Stimulated activated naive CD8-positive, alpha-beta T cell treated with anti-CD3 and anti-CD28 coated beads, Interleukin-15, amount 100 ng/mL, for 72 hours (primary cell): Measurements from ENCODE around the gene MMAB.

ENCODE experiments used
- ATAC-seq: fragments of 150-1000 bp; cut with Tn5 transposase; 2 replicates; pipeline ENCODE4 v1.10.0; 2021; ENCODE audit warnings: mild to moderate bottlenecking, moderate library complexity
- DNase-seq, 2 donors: peaks; one replicate each; pipeline ENCODE4 v3.0.0; 2021 to 2022
- H3K27ac Mint-ChIP-seq, 2 donors: one replicate each; pipeline ENCODE4 v1.8.0; 2022; ENCODE audit warnings: mild to moderate bottlenecking in 2 of 2, mixed read lengths in 2 of 2, moderate library complexity in 2 of 2
- H3K27me3 Mint-ChIP-seq: one replicate; pipeline ENCODE4 v1.8.0; 2022; ENCODE audit warnings: mixed read lengths
- H3K4me1 Mint-ChIP-seq: one replicate; pipeline ENCODE4 v1.8.0; 2022; ENCODE audit warnings: mild to moderate bottlenecking, mixed read lengths
- H3K4me3 Mint-ChIP-seq, 2 donors: one replicate each; pipeline ENCODE4 v1.8.0; 2022; ENCODE audit warnings: mild to moderate bottlenecking in 2 of 2, mixed read lengths in 2 of 2, moderate library complexity in 1 of 2
- H3K9me3 Mint-ChIP-seq, 2 donors: one replicate each; pipeline ENCODE4 v1.8.0; 2022; ENCODE audit warnings: mixed read lengths in 2 of 2

The MMAB gene

DNA sequence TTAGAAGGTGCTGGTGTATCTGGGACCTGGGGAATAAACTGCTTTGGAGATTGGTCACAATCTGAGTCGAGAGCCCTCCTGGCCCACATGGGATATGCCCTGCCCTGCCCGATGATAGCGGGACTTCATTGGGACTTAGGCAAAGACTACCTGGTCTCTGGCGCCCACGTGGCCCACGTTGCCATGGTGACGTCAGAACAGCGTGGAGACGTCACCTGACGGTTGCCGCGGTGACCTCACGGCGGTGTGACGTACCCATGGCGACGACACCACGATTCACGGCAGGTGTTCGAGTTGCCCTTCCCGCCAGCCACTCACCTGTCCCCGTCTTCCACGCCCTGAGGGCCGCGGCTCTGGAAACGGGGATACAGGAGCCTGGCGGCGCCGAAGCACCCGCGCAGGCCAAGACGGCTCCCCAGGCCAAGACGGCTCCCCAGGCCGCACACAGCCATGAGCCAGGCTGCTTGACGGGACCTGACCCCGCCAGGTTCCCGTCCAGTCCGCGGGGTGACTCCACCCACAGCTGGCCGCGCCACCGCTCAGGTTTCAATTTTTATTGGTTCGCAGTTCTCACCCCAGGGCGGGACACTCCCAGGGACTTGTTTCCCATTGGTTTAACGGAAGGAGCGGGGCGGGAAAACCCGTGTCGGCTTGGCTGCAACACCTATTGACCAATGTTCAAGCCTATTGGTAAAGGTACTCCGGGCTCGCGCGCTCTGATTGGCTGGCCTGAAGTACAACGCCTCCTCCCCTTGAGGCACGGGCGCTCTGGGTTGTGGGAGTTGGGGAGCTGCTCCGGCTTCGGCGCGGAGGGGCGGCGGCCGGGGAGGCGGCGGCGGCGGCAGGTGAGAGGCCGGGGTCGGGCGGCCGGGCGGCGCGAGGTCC is at the start of gene MMAB, which contains the start of gene MVK:
TSS of gene MMAB (minus strand) at position 476 of the 885 bp plus-strand sequence. CDS start at position 452, 24 bp downstream.
TSS of gene MVK (plus strand) at position 766 of the 885 bp plus-strand sequence. CDS start 1,029 bp downstream, outside the sequence.
- H3K4me3 Mint-ChIP-seq, result peak within 1 kb of the TSS; percentile 89 to 91
- DNase-seq, result peak; percentile 97 to 100

DNA sequence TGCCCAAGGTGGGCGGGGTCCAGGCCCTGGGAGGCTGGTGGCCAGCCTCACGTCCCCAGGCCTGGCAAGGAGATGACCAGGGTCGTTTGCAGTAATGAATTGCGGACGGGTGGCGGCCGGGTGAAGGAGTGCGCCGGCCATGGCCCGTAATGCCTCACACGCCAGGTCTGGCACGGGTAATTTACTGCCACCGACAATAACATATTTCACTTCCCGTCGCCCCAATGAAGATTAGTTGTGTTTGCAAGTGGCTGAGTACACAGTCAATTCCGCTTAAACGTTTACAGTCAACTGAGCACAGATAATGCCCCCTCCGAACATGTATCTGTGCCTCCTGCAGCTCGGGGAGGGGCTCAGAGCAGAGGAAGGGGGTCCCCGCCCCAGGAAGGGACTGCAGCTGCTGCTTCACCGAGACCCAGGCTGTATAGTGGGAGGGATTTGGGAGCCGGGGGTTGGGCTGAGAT is 48.6 kb upstream of the MMAB start:
- Mint-ChIP-seq H3K27ac (no peak overlapping the region), H3K4me3 (no peak overlapping the region), H3K4me1 (peaks cover 10% of the 10 kb centered on the region), H3K27me3 (peaks cover 43% of the 10 kb centered on the region), H3K9me3 (no peaks in the 10 kb centered on the region)
- DNase-seq, result no peak
- ATAC-seq, result no peak

More for the DNA sequence above, at the start of gene MMAB, which contains the start of gene MVK:
- no peaks in the 10 kb centered on the region for H3K9me3 Mint-ChIP-seq
- no peaks in the 10 kb centered on the region for H3K27me3 Mint-ChIP-seq
- H3K4me1 Mint-ChIP-seq, result peaks cover 34% of the 10 kb centered on the region
- ATAC-seq, result peak; percentile 96
- peak within 1 kb of the TSS; percentile 95 to 98 for H3K27ac Mint-ChIP-seq

DNA sequence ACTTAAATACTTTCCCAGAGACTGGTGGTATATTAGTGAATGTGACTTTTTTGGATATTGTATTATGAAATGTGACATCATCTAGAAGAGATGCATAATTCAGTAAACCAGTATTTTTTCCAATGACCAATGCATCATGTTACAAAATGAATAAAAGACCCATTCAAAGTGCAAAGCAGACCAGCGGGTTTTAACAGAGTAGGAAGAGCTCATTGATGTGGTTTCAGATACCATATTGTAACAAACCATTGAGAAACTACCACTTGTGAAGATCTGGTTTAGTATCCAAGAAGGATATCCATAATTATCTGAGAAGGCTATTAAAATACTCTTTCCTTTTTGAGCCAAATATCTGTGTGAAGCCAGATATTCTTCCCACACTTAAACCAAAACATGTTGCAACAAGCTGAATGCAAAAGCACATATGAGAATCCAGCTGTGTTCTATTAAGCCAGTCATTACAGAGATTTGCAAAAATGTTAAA is 47.9 kb upstream of the MMAB start:
- Mint-ChIP-seq H3K4me1 (peaks cover 10% of the 10 kb centered on the region), H3K4me3 (no peak overlapping the region), H3K27me3 (peaks cover 49% of the 10 kb centered on the region), H3K27ac (no peak overlapping the region), H3K9me3 (no peaks in the 10 kb centered on the region)
- ATAC-seq (no peak), DNase-seq (no peak)

DNA sequence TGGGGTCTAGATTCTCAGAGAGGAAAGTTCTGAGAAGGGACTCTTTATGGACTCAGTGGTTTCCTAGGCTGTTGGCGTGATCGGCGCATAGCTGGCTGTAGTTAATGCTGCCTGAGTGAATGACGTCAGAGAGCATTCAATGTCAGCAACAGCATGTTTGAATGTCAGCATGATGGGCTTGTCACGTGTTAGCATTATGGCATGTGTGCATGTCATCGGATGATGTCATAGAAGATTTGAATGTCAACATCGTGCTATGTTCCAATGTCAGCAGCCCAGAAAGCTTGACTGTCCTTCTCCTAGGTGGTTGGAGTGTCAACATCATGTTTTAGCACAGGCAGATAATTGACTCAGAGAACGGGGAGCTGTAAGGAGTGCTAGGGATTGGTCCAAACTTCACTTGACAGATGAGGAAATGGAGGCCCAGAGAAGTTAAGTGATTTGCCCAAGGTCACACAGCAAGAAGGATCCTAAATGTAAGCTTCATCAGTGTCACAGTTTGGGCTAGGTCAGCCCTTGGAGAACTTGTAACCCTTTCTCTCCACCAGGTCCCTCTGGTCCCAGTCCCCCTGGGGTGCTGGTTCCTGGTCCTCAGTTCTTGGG is 45.8 kb upstream of the MMAB start:
- Mint-ChIP-seq H3K4me1 (peaks cover 10% of the 10 kb centered on the region), H3K27me3 (peaks cover 62% of the 10 kb centered on the region), H3K9me3 (no peaks in the 10 kb centered on the region), H3K27ac (no peak overlapping the region), H3K4me3 (no peak overlapping the region)
- DNase-seq (no peak), ATAC-seq (no peak)

DNA sequence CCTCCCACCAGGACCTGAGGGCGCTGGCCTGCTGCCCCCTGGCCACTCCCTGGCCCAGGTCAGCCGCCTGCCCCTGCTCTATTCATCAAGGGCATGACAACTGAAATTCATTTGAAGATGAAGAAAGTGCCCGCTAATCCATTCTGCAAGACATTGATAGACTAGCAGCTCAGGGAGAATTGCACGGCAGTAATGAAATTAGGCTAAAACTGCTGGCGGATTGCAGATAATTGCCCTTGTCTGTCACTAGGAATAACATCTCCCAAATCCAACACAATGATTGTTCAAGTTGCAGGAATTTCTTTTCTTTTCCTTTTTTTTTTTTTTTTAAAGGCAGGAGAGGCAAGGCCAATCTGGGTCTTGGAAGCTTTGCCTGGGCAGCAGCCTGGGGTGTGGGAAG is 44.8 kb upstream of the MMAB start:
- Mint-ChIP-seq H3K27ac (peak overlapping the region in 1 of 2 donors; percentile 19), H3K4me1 (peaks cover 10% of the 10 kb centered on the region), H3K4me3 (no peak overlapping the region), H3K27me3 (peaks cover 67% of the 10 kb centered on the region), H3K9me3 (no peaks in the 10 kb centered on the region)
- DNase-seq, result no peak
- ATAC-seq, result no peak

DNA sequence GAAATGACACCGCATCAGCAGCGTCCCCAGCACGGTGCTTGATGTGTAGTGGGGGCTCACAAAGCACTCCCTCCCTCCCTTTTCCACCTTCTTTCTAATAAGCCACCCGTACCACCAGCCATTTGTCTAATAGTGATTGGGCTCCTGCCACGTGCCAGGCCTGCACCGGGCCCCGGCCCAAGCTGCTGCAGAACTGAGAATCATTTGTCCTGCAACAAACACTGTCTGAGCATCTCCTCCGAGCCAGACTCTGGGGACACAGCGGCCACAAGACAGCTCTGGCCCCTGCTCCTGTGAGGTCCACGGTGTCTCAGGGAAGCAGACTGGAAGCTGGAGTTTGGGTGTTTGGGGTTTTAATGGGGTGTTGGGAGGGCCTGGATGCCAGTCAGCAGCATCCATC is 44.2 kb upstream of the MMAB start:
- Mint-ChIP-seq H3K4me1 (peaks cover 10% of the 10 kb centered on the region), H3K9me3 (no peaks in the 10 kb centered on the region), H3K27ac (no peak overlapping the region), H3K4me3 (no peak overlapping the region), H3K27me3 (peaks cover 67% of the 10 kb centered on the region)
- ATAC-seq (no peak), DNase-seq (no peak)

DNA sequence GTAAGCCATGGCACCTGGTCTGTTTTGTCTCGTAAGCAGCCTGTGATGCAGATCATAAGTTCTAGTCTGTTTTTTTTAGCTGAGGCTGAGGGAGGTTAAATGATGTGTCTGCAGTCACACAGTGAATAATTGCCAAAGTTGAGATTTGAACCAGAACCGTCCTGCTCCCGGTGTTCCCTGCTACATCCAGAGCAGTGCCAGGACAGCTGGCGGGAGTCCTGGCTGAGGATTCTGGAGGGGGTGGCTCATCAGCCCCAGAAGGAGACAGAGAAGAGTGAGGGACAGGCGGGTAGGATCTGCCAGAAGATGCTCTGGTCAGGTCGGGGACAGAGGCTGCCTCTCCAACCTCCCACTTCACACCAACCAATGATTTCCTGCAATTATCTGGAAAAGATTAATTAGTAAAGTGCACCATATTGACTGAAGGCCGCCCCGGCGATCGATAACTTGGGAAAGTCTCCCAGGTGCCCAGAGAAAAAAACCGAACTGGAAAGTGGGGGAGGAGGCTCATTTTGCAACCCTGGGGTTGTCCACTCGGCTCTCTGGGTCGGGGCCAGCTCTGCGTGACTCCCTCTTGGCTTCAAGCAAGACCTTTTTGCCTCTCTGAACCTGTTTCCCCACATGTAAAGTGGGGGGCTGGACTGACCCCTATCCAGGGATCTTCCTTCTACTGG is 42.4 kb upstream of the MMAB start:
- no peak for DNase-seq
- no peak overlapping the region for H3K4me3 Mint-ChIP-seq
- peak overlapping the region in 1 of 2 donors; percentile 34 for H3K27ac Mint-ChIP-seq
- H3K27me3 Mint-ChIP-seq, result peaks cover 65% of the 10 kb centered on the region
- H3K9me3 Mint-ChIP-seq, result no peaks in the 10 kb centered on the region
- no peak for ATAC-seq
- H3K4me1 Mint-ChIP-seq, result no peaks in the 10 kb centered on the region

DNA sequence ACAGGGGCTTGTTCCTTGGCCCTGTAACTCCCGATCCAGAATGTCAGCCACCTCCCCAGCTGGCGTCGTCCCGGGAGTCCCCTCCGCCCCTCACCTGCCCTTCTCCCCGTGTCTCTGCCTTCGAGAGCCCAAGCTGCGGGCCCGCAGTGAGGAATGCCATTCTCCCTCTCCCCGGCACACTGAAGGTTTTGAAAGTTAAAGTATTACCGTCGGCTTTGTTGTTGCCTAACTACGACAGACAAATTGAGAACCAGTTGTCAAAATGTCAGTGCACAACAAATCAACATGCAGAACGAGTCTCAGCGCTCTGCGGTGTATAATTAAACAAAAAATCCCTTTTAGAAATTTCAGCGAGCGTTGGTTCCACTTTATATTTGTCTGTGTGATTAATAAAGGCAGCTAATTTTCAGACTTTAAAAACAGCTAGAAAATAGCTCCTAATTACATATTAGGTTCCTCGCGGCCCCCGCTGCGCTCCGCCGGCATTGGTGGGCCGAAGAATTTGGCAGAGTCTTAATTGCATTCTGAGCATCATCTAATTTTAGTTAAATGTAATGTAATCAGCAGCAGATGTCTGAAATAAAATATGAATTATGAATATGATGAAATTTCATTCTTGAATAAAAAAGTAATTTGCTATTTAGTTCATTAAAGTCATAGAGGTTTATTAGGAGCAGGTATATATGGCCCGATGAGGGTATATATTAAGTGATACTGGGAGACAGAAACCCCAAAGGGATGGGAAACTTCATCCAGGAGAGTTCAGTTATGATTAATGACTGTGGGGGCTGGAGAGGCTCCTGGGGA is 40.5 kb upstream of the MMAB start:
- no peaks in the 10 kb centered on the region for H3K9me3 Mint-ChIP-seq
- no peaks in the 10 kb centered on the region for H3K4me1 Mint-ChIP-seq
- no peak overlapping the region for H3K27ac Mint-ChIP-seq
- ATAC-seq (no peak), DNase-seq (no peak)
- peaks cover 61% of the 10 kb centered on the region for H3K27me3 Mint-ChIP-seq
- H3K4me3 Mint-ChIP-seq, result no peak overlapping the region

DNA sequence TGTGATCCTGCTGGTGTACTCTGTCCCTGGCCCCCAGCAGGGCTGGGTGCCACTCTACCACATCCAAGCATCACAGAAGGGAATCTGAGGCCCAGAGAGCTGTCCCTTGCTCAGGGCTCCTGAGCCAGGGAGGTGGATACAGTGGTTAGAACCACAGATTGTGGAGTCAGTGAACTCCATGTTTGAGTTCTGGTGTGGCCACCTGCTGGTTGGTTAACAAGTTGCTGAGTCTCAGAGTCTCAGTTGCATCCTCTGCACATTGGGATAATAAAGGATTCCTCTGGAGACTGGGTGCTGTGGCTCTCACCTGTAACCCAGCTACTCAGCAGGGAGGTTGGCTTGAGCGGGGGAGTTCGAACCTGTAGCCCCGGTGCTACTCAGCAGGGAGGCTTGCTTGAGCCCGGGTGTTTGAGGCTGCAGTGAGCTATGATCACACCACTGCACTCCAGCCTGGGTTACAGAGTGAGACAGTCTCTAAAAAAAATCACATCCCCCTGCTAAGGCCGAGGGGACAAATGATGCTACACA is 39.7 kb upstream of the MMAB start:
- DNase-seq, result no peak
- no peak overlapping the region for H3K27ac Mint-ChIP-seq
- peaks cover 68% of the 10 kb centered on the region for H3K27me3 Mint-ChIP-seq
- H3K4me3 Mint-ChIP-seq, result no peak overlapping the region
- no peaks in the 10 kb centered on the region for H3K9me3 Mint-ChIP-seq
- no peak for ATAC-seq
- H3K4me1 Mint-ChIP-seq, result no peaks in the 10 kb centered on the region

DNA sequence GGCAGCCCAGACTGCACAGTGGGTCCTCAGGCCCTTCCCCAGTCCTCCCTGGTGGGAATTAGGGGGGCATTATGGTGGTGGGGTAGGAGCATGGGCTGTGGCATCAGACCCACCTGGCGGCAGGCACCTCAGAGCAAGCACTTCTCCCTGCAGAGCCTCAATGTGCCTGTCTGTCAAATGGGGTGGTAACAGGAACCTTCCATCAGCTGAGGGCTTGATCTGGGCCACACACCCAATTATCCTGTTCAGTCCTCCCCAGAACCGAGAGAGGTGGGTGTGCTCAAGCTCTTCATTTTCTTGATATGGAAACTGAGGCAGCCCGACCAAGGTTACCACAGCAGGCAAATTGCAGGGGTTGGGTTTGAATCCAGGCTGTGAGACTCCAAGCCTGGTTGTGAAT is 38.7 kb upstream of the MMAB start:
- ATAC-seq (no peak), DNase-seq (no peak)
- H3K27me3 Mint-ChIP-seq, result peaks cover 78% of the 10 kb centered on the region
- no peaks in the 10 kb centered on the region for H3K9me3 Mint-ChIP-seq
- H3K4me1 Mint-ChIP-seq, result no peaks in the 10 kb centered on the region
- no peak overlapping the region for H3K27ac Mint-ChIP-seq
- no peak overlapping the region for H3K4me3 Mint-ChIP-seq

DNA sequence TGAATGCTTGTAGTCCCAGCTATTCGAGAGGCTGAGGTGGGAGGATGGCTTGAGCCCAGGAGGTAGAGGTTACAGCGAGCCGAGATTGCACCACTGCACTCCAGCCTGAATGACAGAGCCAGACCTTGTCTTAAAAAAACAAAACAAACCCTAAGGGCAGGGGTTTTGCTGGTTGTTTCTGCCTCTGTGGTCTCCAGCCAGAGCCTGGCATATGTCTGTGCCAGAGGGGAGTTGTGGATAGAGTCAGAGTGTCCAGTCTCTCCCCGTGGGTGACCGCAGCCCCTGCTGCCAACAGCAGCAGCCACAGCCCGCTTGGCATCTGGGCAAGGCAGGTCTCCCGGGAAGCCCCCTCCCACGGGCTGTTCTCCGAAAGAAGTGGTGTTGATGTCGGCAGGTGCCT is 37.9 kb upstream of the MMAB start:
- H3K27ac Mint-ChIP-seq, result peak overlapping the region; percentile 34 to 64
- no peaks in the 10 kb centered on the region for H3K9me3 Mint-ChIP-seq
- H3K4me3 Mint-ChIP-seq, result no peak overlapping the region
- H3K4me1 Mint-ChIP-seq, result no peaks in the 10 kb centered on the region
- ATAC-seq (no peak), DNase-seq (no peak)
- peaks cover 79% of the 10 kb centered on the region for H3K27me3 Mint-ChIP-seq

DNA sequence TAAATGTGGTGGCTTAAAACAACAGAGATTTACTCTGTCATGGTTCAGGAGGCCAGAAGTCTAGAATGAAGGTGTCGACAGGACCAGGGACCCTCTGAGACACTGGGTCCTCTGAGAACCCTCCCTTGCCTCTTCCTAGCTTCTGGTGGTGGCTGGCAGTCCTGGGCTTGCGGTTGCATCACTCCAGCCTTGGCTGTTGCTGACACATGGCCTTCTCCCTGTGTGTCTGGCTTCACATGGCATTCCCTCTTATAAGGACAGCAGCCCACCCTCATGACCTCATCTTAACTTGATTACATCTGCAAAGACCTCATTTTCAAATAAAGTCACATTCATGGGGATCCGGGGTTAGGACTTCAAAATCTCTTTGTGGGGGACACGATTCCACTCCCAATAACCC is 37.2 kb upstream of the MMAB start:
- Mint-ChIP-seq H3K27ac (no peak overlapping the region), H3K4me3 (no peak overlapping the region), H3K9me3 (no peaks in the 10 kb centered on the region), H3K4me1 (no peaks in the 10 kb centered on the region), H3K27me3 (peaks cover 81% of the 10 kb centered on the region)
- DNase-seq (no peak), ATAC-seq (no peak)

DNA sequence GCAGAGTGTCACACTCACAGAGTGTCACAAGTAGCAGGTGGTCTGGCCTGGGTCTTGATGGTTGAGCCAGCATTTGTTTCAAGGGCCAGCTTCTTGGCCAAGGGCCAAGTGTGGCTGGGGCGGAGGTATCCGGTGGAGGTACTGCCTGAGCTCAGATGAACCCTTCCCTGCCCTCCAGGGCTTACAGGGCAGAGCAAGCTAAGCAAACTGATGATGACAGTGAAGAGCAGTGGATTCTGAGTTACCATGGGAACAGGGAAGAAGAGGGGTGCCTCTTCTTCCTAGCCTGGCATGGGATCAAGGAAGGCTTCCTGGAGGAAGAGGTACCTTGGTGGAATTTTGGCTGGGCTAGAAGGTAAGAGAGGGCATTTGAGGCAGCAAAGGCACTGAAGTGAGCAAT is 36.0 kb upstream of the MMAB start:
- no peak overlapping the region for H3K27ac Mint-ChIP-seq
- no peak overlapping the region for H3K4me3 Mint-ChIP-seq
- no peaks in the 10 kb centered on the region for H3K9me3 Mint-ChIP-seq
- H3K27me3 Mint-ChIP-seq, result peaks cover 79% of the 10 kb centered on the region
- DNase-seq (no peak), ATAC-seq (no peak)
- H3K4me1 Mint-ChIP-seq, result no peaks in the 10 kb centered on the region

DNA sequence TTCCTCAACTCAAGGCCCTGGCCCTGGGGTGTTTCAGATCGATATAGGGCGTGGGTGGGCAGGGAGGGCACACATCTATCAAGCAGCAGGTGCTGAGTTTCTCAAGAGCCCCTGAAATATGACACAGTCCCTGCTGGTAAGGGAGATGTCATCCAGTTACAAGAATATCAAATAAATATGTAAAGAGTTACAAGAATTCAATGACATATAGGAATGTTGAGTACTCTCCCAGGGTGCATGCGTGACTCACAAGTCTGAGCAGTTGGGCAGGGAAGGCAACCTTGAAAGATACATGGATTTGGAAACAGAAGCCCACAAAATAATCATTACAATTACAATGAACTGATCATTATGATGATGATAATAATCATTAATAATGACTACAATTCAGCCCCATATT is 35.5 kb upstream of the MMAB start:
- no peak overlapping the region for H3K27ac Mint-ChIP-seq
- no peaks in the 10 kb centered on the region for H3K9me3 Mint-ChIP-seq
- DNase-seq (no peak), ATAC-seq (no peak)
- peaks cover 82% of the 10 kb centered on the region for H3K27me3 Mint-ChIP-seq
- no peak overlapping the region for H3K4me3 Mint-ChIP-seq
- no peaks in the 10 kb centered on the region for H3K4me1 Mint-ChIP-seq

DNA sequence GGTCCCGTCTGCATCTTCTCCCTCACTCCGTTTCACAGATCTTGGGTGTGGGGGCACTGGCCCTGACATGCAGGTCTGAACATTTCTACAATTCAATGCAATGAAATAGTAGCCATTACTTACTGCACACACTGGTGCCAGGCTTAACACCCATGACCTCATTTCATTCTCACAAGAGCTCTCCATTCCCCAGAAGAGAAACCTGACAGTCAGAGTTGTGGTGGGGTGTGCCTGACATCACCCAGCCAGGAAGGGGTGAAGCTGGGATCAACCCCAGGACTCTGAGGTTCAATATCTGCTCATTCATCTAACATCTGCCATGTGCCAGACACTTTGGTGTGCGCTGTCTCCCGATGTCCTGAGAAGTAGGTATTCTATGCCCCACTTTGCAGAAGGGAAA is 35.0 kb upstream of the MMAB start:
- H3K27me3 Mint-ChIP-seq, result peaks cover 80% of the 10 kb centered on the region
- H3K4me3 Mint-ChIP-seq, result no peak overlapping the region
- no peaks in the 10 kb centered on the region for H3K4me1 Mint-ChIP-seq
- DNase-seq (no peak), ATAC-seq (no peak)
- no peaks in the 10 kb centered on the region for H3K9me3 Mint-ChIP-seq
- no peak overlapping the region for H3K27ac Mint-ChIP-seq
